Thoracic aorta (tissue), 2 donors: ENCODE results near the gene ADCY3. TPM values are rescaled to one million over a fixed set of nuclear protein-coding genes. Genes with fewer than 3 reads are reported as not detected.

Experiments
- ATAC-seq: fragments of 150-250 bp; one replicate; pipeline ENCODE4 v1.8.0; 2017; ENCODE audit warnings: low read depth; ENCODE audit not compliant: insufficient number of reproducible peaks, low FRiP score
- DNase-seq: peaks from one replicate; pipeline ENCODE4 v3.0.0-alpha.2; 2020; ENCODE audit warnings: low spot score
- H3K27ac ChIP-seq, 2 donors: fragments of 200-600 bp; sonication (generic); 1 replicate in 1 of 2; 2 replicates in 1 of 2; pipeline ENCODE4 v1.5.1; 2016; ENCODE audit warnings: mild to moderate bottlenecking in 2 of 2, moderate library complexity in 2 of 2
- H3K27me3 ChIP-seq: fragments of 200-600 bp; sonication (generic); replicated peaks from 2 replicates; pipeline ENCODE4 v1.6.0; 2016; ENCODE audit warnings: mild to moderate bottlenecking; ENCODE audit not compliant: insufficient read depth
- H3K36me3 ChIP-seq: fragments of 200-600 bp; sonication (generic); one replicate; pipeline ENCODE4 v1.5.1; 2016
- H3K4me1 ChIP-seq, 2 donors: fragments of 200-600 bp; sonication (generic); 1 replicate in 1 of 2; 2 replicates in 1 of 2; pipeline versions ENCODE4 v1.5.1 to v1.6.0; 2016; ENCODE audit warnings: low read depth in 2 of 2, mild to moderate bottlenecking in 1 of 2; ENCODE audit not compliant: control insufficient read depth in 1 of 2
- H3K4me3 ChIP-seq: fragments of 200-600 bp; sonication (generic); 2 replicates; pipeline ENCODE4 v1.5.1; 2016; ENCODE audit warnings: mild to moderate bottlenecking
- H3K9me3 ChIP-seq: fragments of 200-600 bp; sonication (generic); 2 replicates; pipeline ENCODE4 v1.5.1; 2016
- CTCF ChIP-seq: fragments of 200-600 bp; sonication (generic); IDR thresholded peaks from one replicate; pipeline ENCODE4 v1.5.1; 2019; ENCODE audit warnings: antibody characterized with exemption
- total RNA-seq, 2 donors: library from RNA; depleted of rRNA; stranded (reverse); fragments of >200 nt; gene quantifications; one replicate each; pipeline versions ENCODE4 v1.1.0 to v1.2.3, GENCODE V29; 2016

Gene ADCY3
- total RNA-seq, 2 donors from 2014 or later = 51.9 to 78.9 TPM

GRCh38 chr2:24937236-24937635 lies 17.2 kb upstream of the ADCY3 start:
- ATAC-seq (no peak), DNase-seq (no peak)
- H3K36me3 ChIP-seq = no peaks in the 10 kb centered on the region
- H3K4me1 ChIP-seq = no peaks in the 10 kb centered on the region
- H3K4me3 ChIP-seq = no peak overlapping the region
- H3K27me3 ChIP-seq = no peaks in the 10 kb centered on the region
- no peak for TF ChIP-seq CTCF
- no peaks in the 10 kb centered on the region for H3K9me3 ChIP-seq
- H3K27ac ChIP-seq = no peak overlapping the region

- Histone ChIP-seq H3K27me3 (no peaks in the 10 kb centered on the region), H3K36me3 (no peaks in the 10 kb centered on the region), H3K4me3 (no peak overlapping the region), H3K4me1 (peaks cover 0 to 7% of the 10 kb centered on the region in 2 donors), H3K27ac (no peak overlapping the region), H3K9me3 (no peaks in the 10 kb centered on the region)
- DNase-seq = no peak
- no peak for ATAC-seq
- no peak for TF ChIP-seq CTCF
Observed at GRCh38 chr2:24935145-24935544, 15.1 kb upstream of the ADCY3 start.

GRCh38 chr2:24932715-24933114 lies 12.7 kb upstream of the ADCY3 start:
- Histone ChIP-seq H3K27me3 (no peaks in the 10 kb centered on the region), H3K27ac (no peak overlapping the region), H3K4me1 (peaks cover 0 to 7% of the 10 kb centered on the region in 2 donors), H3K4me3 (no peak overlapping the region), H3K36me3 (no peaks in the 10 kb centered on the region), H3K9me3 (no peaks in the 10 kb centered on the region)
- DNase-seq = no peak
- no peak for ATAC-seq
- TF ChIP-seq CTCF = no peak

- H3K4me1 ChIP-seq = peaks cover 0 to 17% of the 10 kb centered on the region in 2 donors
- H3K27me3 ChIP-seq = no peaks in the 10 kb centered on the region
- H3K27ac ChIP-seq = no peak overlapping the region
- ATAC-seq = no peak
- H3K36me3 ChIP-seq = no peaks in the 10 kb centered on the region
- H3K4me3 ChIP-seq = no peak overlapping the region
- DNase-seq = no peak
- TF ChIP-seq CTCF = no peak
- no peaks in the 10 kb centered on the region for H3K9me3 ChIP-seq
Observed at GRCh38 chr2:24930768-24931167, 10.7 kb upstream of the ADCY3 start.

GRCh38 chr2:24929230-24929629 lies 9.2 kb upstream of the ADCY3 start:
- Histone ChIP-seq H3K36me3 (no peaks in the 10 kb centered on the region), H3K27me3 (no peaks in the 10 kb centered on the region), H3K4me3 (no peak overlapping the region), H3K27ac (no peak overlapping the region), H3K9me3 (no peaks in the 10 kb centered on the region), H3K4me1 (peaks cover 0 to 17% of the 10 kb centered on the region in 2 donors)
- DNase-seq (no peak), ATAC-seq (no peak)
- no peak for TF ChIP-seq CTCF
